Activated CD4-positive, alpha-beta T cell treated with anti-CD3 and anti-CD28 coated beads, Interleukin-2, amount 50 U/mL, for 4 hours (primary cell): ENCODE results near the gene DCBLD1.
"Not testable (repeated sequence)": the region's sequence is repeated elsewhere in the genome, so short reads cannot be mapped to it uniquely, and the experiment has no call there.

ENCODE experiments used
- DNase-seq, 2 experiments: peaks; one replicate each; pipeline ENCODE4 v3.0.0-alpha.2; 2020

DCBLD1 gene

GRCh38 chr6:117502580-117502979 lies 20.1 kb downstream of the DCBLD1 start:
- no peak for DNase-seq

- no peak for DNase-seq
Measured at GRCh38 chr6:117503211-117503610, 20.7 kb downstream of the DCBLD1 start.

- no peak for DNase-seq
Measured at GRCh38 chr6:117504478-117505144, 22.1 kb downstream of the DCBLD1 start.

- no peak for DNase-seq
Measured at GRCh38 chr6:117505311-117505710, 22.8 kb downstream of the DCBLD1 start.

GRCh38 chr6:117506180-117506835 lies 23.8 kb downstream of the DCBLD1 start:
- DNase-seq: no peak

- no peak for DNase-seq
Measured at GRCh38 chr6:117506907-117507306, 24.4 kb downstream of the DCBLD1 start.

GRCh38 chr6:117508450-117508971 lies 26.0 kb downstream of the DCBLD1 start:
- DNase-seq: no peak

- DNase-seq: no peak
Measured at GRCh38 chr6:117509021-117509420, 26.5 kb downstream of the DCBLD1 start.

GRCh38 chr6:117512056-117512828 lies 29.8 kb downstream of the DCBLD1 start:
- no peak for DNase-seq

- DNase-seq: no peak
Measured at GRCh38 chr6:117512987-117513573, 30.6 kb downstream of the DCBLD1 start.

GRCh38 chr6:117513778-117514365 lies 31.4 kb downstream of the DCBLD1 start:
- DNase-seq: no peak

- no peak for DNase-seq
Measured at GRCh38 chr6:117514655-117515054, 32.2 kb downstream of the DCBLD1 start.

GRCh38 chr6:117515326-117515725 lies 32.9 kb downstream of the DCBLD1 start:
- DNase-seq: no peak

GRCh38 chr6:117517995-117518394 lies 35.5 kb downstream of the DCBLD1 start:
- not testable (repeated sequence) for DNase-seq

GRCh38 chr6:117518870-117519269 lies 36.4 kb downstream of the DCBLD1 start:
- no peak for DNase-seq

- DNase-seq: no peak
Measured at GRCh38 chr6:117520603-117521395, 38.3 kb downstream of the DCBLD1 start.

GRCh38 chr6:117521791-117522502 lies 39.5 kb downstream of the DCBLD1 start:
- no peak for DNase-seq

GRCh38 chr6:117525607-117526006 lies 43.1 kb downstream of the DCBLD1 start:
- no peak for DNase-seq

- DNase-seq: no peak
Measured at GRCh38 chr6:117530467-117531242, 48.2 kb downstream of the DCBLD1 start.

GRCh38 chr6:117531346-117531745 lies 48.9 kb downstream of the DCBLD1 start:
- DNase-seq: no peak
